Activated naive CD4-positive, alpha-beta T cell treated with anti-CD3 and anti-CD28 coated beads, Interleukin-2, amount 10 ng/mL, durations not matched to agents 7 days and 5 days (primary cell): ENCODE measurements around the gene CTNNA3.

Source experiments
- CTCF ChIA-PET: fragments of 350-600 bp; sonication (Branson Sonifier 250); formaldehyde crosslinking; loops from one replicate; lab custom pipeline; 2021; ENCODE audit warnings: antibody characterized with exemption; lab: Charles Lee
- DNase-seq: peaks from one replicate; pipeline ENCODE4 v3.0.0-alpha.2; 2020
- H3K27ac Mint-ChIP-seq: one replicate; pipeline ENCODE4 v1.8.0; 2021; ENCODE audit warnings: mild to moderate bottlenecking, moderate library complexity, mixed read lengths
- H3K27me3 Mint-ChIP-seq: one replicate; pipeline ENCODE4 v1.8.0; 2021; ENCODE audit warnings: mild to moderate bottlenecking, mixed read lengths
- H3K36me3 Mint-ChIP-seq: one replicate; pipeline ENCODE4 v1.8.0; 2021; ENCODE audit warnings: mixed read lengths
- H3K4me1 Mint-ChIP-seq: one replicate; pipeline ENCODE4 v1.8.0; 2021; ENCODE audit warnings: mixed read lengths
- H3K4me3 Mint-ChIP-seq: one replicate; pipeline ENCODE4 v1.8.0; 2021; ENCODE audit warnings: mild to moderate bottlenecking, moderate library complexity, mixed read lengths
- H3K9me3 Mint-ChIP-seq: one replicate; pipeline ENCODE4 v1.8.0; 2021; ENCODE audit warnings: mixed read lengths

CTNNA3 gene

GRCh38 chr10:65903620-65904019 is 1792.4 kb downstream of the CTNNA3 start:
- DNase-seq, result no peak
- Mint-ChIP-seq H3K27ac (no peak overlapping the region), H3K4me1 (no peaks in the 10 kb centered on the region), H3K27me3 (no peaks in the 10 kb centered on the region), H3K36me3 (no peaks in the 10 kb centered on the region), H3K4me3 (no peak overlapping the region), H3K9me3 (peaks cover 3% of the 10 kb centered on the region)
- CTCF ChIA-PET, result no interaction called here

GRCh38 chr10:65900271-65900670 is 1795.7 kb downstream of the CTNNA3 start:
- Mint-ChIP-seq H3K36me3 (no peaks in the 10 kb centered on the region), H3K27ac (no peak overlapping the region), H3K27me3 (no peaks in the 10 kb centered on the region), H3K4me3 (no peak overlapping the region), H3K4me1 (no peaks in the 10 kb centered on the region), H3K9me3 (peaks cover 1% of the 10 kb centered on the region)
- CTCF ChIA-PET, result no interaction called here
- no peak for DNase-seq

- H3K36me3 Mint-ChIP-seq, result no peaks in the 10 kb centered on the region
- CTCF ChIA-PET, result no interaction called here
- no peak overlapping the region for H3K4me3 Mint-ChIP-seq
- no peaks in the 10 kb centered on the region for H3K4me1 Mint-ChIP-seq
- H3K27me3 Mint-ChIP-seq, result no peaks in the 10 kb centered on the region
- peaks cover 1% of the 10 kb centered on the region for H3K9me3 Mint-ChIP-seq
- no peak overlapping the region for H3K27ac Mint-ChIP-seq
- no peak for DNase-seq
These were observed 1797.9 kb downstream of the CTNNA3 start for GRCh38 chr10:65898055-65898454.

GRCh38 chr10:65894961-65895360 is 1801.0 kb downstream of the CTNNA3 start:
- Mint-ChIP-seq H3K4me3 (no peak overlapping the region), H3K36me3 (no peaks in the 10 kb centered on the region), H3K9me3 (no peaks in the 10 kb centered on the region), H3K4me1 (no peaks in the 10 kb centered on the region), H3K27me3 (no peaks in the 10 kb centered on the region), H3K27ac (no peak overlapping the region)
- DNase-seq, result no peak
- CTCF ChIA-PET, result no interaction called here

- Mint-ChIP-seq H3K4me1 (no peaks in the 10 kb centered on the region), H3K36me3 (no peaks in the 10 kb centered on the region), H3K27me3 (no peaks in the 10 kb centered on the region), H3K4me3 (no peak overlapping the region), H3K27ac (no peak overlapping the region), H3K9me3 (no peaks in the 10 kb centered on the region)
- DNase-seq, result no peak
- CTCF ChIA-PET, result no interaction called here
These were observed 1801.6 kb downstream of the CTNNA3 start for GRCh38 chr10:65894379-65894778.

GRCh38 chr10:65893676-65894075 is 1802.3 kb downstream of the CTNNA3 start:
- Mint-ChIP-seq H3K4me3 (no peak overlapping the region), H3K27me3 (no peaks in the 10 kb centered on the region), H3K27ac (no peak overlapping the region), H3K4me1 (no peaks in the 10 kb centered on the region), H3K36me3 (no peaks in the 10 kb centered on the region), H3K9me3 (no peaks in the 10 kb centered on the region)
- CTCF ChIA-PET, result no interaction called here
- no peak for DNase-seq

GRCh38 chr10:65892284-65892683 is 1803.7 kb downstream of the CTNNA3 start:
- Mint-ChIP-seq H3K4me3 (no peak overlapping the region), H3K36me3 (no peaks in the 10 kb centered on the region), H3K27ac (no peak overlapping the region), H3K4me1 (no peaks in the 10 kb centered on the region), H3K27me3 (no peaks in the 10 kb centered on the region), H3K9me3 (no peaks in the 10 kb centered on the region)
- CTCF ChIA-PET, result no interaction called here
- DNase-seq, result no peak

- no peaks in the 10 kb centered on the region for H3K27me3 Mint-ChIP-seq
- H3K27ac Mint-ChIP-seq, result no peak overlapping the region
- no peaks in the 10 kb centered on the region for H3K9me3 Mint-ChIP-seq
- no peaks in the 10 kb centered on the region for H3K4me1 Mint-ChIP-seq
- no peak for DNase-seq
- H3K4me3 Mint-ChIP-seq, result no peak overlapping the region
- CTCF ChIA-PET, result no interaction called here
- no peaks in the 10 kb centered on the region for H3K36me3 Mint-ChIP-seq
These were observed 1804.7 kb downstream of the CTNNA3 start for GRCh38 chr10:65891073-65891981.

GRCh38 chr10:65864529-65864928 is 1831.5 kb downstream of the CTNNA3 start:
- peaks cover 4% of the 10 kb centered on the region for H3K9me3 Mint-ChIP-seq
- H3K36me3 Mint-ChIP-seq, result no peaks in the 10 kb centered on the region
- no peaks in the 10 kb centered on the region for H3K4me1 Mint-ChIP-seq
- CTCF ChIA-PET, result no interaction called here
- no peak overlapping the region for H3K27ac Mint-ChIP-seq
- H3K27me3 Mint-ChIP-seq, result no peaks in the 10 kb centered on the region
- no peak overlapping the region for H3K4me3 Mint-ChIP-seq
- DNase-seq, result no peak

- no peak overlapping the region for H3K27ac Mint-ChIP-seq
- H3K36me3 Mint-ChIP-seq, result no peaks in the 10 kb centered on the region
- CTCF ChIA-PET, result no interaction called here
- H3K27me3 Mint-ChIP-seq, result no peaks in the 10 kb centered on the region
- no peaks in the 10 kb centered on the region for H3K4me1 Mint-ChIP-seq
- H3K9me3 Mint-ChIP-seq, result peaks cover 4% of the 10 kb centered on the region
- no peak overlapping the region for H3K4me3 Mint-ChIP-seq
- no peak for DNase-seq
These were observed 1832.0 kb downstream of the CTNNA3 start for GRCh38 chr10:65864036-65864435.
